Mucosa of descending colon (tissue), 3 donors: ENCODE data around the gene ECI2. TPM values are rescaled to one million over a fixed set of nuclear protein-coding genes. Genes with fewer than 3 reads are reported as not detected.
A peak's percentile ranks its signal among the peaks of the same experiment; 100 is the strongest.

Source experiments
- ATAC-seq: fragments of 200-7000 bp; cut with Tn5 transposase; one replicate; pipeline ENCODE4 v1.9.1; 2020; ENCODE audit warnings: mild to moderate bottlenecking, moderate library complexity
- DNase-seq, 3 donors: peaks; one replicate each; pipeline ENCODE4 v3.0.0-alpha.2; 2020
- H3K36me3 ChIP-seq: fragments of 200-600 bp; one replicate; pipeline ENCODE4 v1.8.0; 2021; ENCODE audit warnings: low read depth, mild to moderate bottlenecking
- H3K4me1 ChIP-seq: fragments of 200-600 bp; one replicate; pipeline ENCODE4 v1.8.0; 2021; ENCODE audit warnings: low read depth, mild to moderate bottlenecking
- H3K4me3 ChIP-seq: fragments of 200-600 bp; one replicate; pipeline ENCODE4 v1.8.0; 2021; ENCODE audit warnings: mild to moderate bottlenecking
- H3K9me3 ChIP-seq: fragments of 200-600 bp; one replicate; pipeline ENCODE4 v1.8.0; 2021; ENCODE audit warnings: mild to moderate bottlenecking
- intact Hi-C, 2 donors: fragments of 100-400 bp; cut with DNase I in 1 of 2; cut with micrococcal nuclease in 1 of 2; formaldehyde crosslinking; loops; one replicate each; pipeline versions ENCODE4 v1.11.0 to v1.11.1; 2022; cut with DNase I, micrococcal nuclease
- total RNA-seq, 3 donors: library from RNA; stranded (reverse); fragmentation: NEBNext Ultra II Directional in 2 of 3; extraction: Animal tissue kit (Norgen Biotek cat#: 25700) in 2 of 3; gene quantifications; one replicate each; pipeline versions ENCODE4 v1.2.1 to v1.2.4, GENCODE V29; 2021 to 2023
- TF ChIP-seq, protein P1 (sequence below): fragments of 200-600 bp; IDR thresholded peaks from one replicate; pipeline ENCODE4 v1.8.0; 2022; ENCODE audit warnings: antibody characterized with exemption, mild to moderate bottlenecking
- donor health status: DM: no; HTN: no; CAD: no; lungs with moderate emphysema.
- donor health status: DM: no; HTN: no; CAD: no.
- donor health status: DM: no; HTN: yes; CAD: no.

Gene ECI2
- total RNA-seq, 3 donors from 2014 or later: 56.3 to 92.3 (median 61.9) TPM

DNA sequence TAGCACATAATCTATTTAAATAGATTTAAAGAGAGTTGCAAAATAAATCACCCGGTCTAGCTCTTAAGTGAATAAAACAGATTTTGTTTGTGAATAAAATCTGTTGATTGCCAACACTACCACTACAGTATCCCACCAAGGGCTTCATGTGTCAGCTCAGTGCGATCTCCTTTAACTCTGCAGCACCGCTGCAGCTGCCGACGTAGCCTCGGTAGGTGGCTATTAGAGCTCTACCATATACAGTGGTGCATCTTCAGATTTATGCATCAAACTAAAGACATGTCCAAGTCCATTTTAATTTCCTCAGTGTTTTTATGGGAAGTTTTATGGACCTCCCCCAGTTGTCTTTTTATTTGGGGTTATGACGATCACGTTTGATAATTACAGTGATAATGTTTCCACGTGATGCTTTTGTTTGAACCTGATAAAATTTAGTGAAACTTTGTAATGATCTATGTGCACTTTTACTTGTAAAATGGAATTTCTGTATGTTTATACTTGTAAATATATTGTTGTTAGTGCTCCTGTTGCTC is 26.7 kb downstream of the ECI2 start:
- no peak for ATAC-seq
- TF ChIP-seq, protein P1, sequence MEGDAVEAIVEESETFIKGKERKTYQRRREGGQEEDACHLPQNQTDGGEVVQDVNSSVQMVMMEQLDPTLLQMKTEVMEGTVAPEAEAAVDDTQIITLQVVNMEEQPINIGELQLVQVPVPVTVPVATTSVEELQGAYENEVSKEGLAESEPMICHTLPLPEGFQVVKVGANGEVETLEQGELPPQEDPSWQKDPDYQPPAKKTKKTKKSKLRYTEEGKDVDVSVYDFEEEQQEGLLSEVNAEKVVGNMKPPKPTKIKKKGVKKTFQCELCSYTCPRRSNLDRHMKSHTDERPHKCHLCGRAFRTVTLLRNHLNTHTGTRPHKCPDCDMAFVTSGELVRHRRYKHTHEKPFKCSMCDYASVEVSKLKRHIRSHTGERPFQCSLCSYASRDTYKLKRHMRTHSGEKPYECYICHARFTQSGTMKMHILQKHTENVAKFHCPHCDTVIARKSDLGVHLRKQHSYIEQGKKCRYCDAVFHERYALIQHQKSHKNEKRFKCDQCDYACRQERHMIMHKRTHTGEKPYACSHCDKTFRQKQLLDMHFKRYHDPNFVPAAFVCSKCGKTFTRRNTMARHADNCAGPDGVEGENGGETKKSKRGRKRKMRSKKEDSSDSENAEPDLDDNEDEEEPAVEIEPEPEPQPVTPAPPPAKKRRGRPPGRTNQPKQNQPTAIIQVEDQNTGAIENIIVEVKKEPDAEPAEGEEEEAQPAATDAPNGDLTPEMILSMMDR: no peak
- H3K9me3 ChIP-seq: no peaks in the 10 kb centered on the region
- H3K4me1 ChIP-seq: peaks cover 5% of the 10 kb centered on the region
- no peaks in the 10 kb centered on the region for H3K36me3 ChIP-seq
- H3K4me3 ChIP-seq: no peak overlapping the region
- intact Hi-C loops: no loop called here
- no peak for DNase-seq

DNA sequence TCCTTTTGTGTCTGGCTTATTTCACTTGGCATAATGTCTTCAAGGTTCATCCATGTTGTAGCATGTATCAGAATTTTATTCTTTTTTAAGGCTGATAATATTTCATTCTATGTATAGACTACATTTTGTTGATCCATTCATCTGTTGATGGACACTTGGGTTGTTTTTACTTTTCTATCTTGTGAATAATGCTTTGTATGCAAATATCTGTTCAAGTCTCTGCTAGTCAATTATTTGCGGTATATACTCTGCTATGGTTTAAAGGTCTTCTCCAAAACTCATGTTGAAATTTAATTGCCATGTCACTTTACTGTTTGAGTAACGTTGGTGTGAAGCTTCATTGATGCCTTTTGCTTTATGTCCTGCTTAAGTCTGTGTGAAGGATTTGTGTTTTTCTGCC is 27.5 kb downstream of the ECI2 start:
- no peaks in the 10 kb centered on the region for H3K9me3 ChIP-seq
- H3K4me1 ChIP-seq: peaks cover 5% of the 10 kb centered on the region
- TF ChIP-seq, protein P1: no peak
- DNase-seq (no peak), ATAC-seq (no peak)
- no peaks in the 10 kb centered on the region for H3K36me3 ChIP-seq
- no peak overlapping the region for H3K4me3 ChIP-seq
- intact Hi-C loops: no loop called here

DNA sequence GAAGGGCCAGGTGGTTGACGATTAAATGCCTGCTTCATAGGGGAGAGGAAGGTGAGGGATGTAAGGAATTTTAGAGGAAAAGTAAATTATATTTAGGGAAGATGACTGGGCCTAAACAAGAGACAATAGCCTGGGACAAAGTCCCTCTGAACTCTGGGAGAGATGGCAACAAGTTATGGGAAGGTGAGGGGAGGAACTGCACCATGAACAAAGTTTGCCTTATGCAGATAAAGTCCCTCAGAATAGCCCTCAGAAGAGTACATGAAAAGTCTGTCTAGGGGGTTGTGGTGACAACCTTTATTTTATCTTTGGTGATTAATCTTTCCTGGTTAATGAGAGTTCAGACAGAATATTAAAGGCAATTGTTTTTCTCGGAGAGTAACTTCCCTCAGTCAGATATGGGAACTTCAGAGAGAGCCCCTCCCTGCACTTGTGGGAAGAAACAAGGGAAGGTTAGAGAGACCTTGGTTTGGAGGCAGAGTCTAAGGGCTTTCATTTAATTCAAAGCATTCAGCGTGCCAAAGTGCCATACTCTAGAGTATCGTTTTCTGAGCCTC is 29.3 kb downstream of the ECI2 start:
- Histone ChIP-seq H3K9me3 (no peaks in the 10 kb centered on the region), H3K36me3 (no peaks in the 10 kb centered on the region), H3K4me1 (peaks cover 5% of the 10 kb centered on the region), H3K4me3 (no peak overlapping the region)
- no peak for ATAC-seq
- TF ChIP-seq, protein P1: no peak
- DNase-seq: no peak
- intact Hi-C loops: no loop called here

DNA sequence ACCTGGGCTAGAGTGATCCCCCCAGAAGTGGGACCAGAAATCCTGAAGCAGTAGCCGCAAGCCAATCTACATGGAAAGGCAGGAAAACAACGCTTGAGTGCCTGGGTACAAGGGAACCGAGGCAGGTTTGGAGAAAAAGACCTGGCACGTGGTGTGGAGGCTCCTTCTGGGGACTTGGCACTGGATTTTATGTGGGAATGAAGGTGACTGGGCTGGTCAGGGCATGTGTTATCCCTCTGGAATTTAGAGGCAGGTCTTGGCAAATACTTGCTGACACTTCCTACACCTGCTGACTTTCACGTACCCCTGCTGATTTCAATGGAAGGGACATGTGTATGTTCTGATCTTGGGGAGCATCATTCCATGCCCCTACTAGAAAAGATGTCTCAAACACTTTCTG is 31.4 kb downstream of the ECI2 start:
- Histone ChIP-seq H3K4me3 (no peak overlapping the region), H3K9me3 (no peaks in the 10 kb centered on the region), H3K36me3 (no peaks in the 10 kb centered on the region), H3K4me1 (no peaks in the 10 kb centered on the region)
- TF ChIP-seq, protein P1: no peak
- peak; percentile 59 for ATAC-seq
- no peak for DNase-seq
- intact Hi-C loops: no loop called here

DNA sequence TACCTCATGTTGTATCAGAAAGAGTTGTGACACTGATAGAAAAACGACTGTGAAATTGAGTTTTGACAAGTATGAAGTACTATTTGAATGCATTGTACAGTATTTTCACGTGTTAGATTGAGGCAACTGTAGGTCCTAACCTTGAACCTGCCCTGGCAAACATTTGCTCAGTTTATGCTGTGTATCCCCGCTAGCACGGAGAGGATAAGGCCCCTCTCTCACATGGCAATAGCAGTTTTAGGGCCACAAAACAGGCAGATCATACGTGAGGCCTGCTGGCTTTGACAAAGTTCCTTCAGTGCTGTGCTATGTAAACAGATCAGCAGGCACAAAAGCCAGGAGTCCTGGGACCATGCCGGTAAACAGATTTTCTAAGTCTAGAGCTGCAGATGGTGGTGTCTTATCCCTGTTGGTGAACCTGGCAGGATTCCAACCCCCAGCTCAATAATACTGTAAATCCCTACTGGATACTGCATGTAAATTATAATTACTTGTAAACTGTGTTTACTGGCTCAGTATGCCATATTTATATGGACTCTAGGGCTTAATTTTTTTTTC is 32.6 kb downstream of the ECI2 start:
- intact Hi-C loops: no loop called here
- DNase-seq: peak in 1 of 3 donors; percentile 50
- Histone ChIP-seq H3K9me3 (no peaks in the 10 kb centered on the region), H3K36me3 (no peaks in the 10 kb centered on the region), H3K4me1 (no peaks in the 10 kb centered on the region), H3K4me3 (no peak overlapping the region)
- peak; percentile 79 for ATAC-seq
- TF ChIP-seq, protein P1: no peak
